ENCODE data around the gene RFC5. TPM values are rescaled to one million over a fixed set of nuclear protein-coding genes. Genes with fewer than 3 reads are reported as not detected.

RFC5 gene
- total RNA-seq = 10 to 100 TPM in 1 of 4 donors, 1 to 10 TPM in 3; 4.8 to 17.3 (median 8.4) TPM

GRCh38 chr12:118016424-118017264, at the start of gene RFC5:
Gene RFC5 (plus strand): TSS chr12:118016703. CDS start chr12:118016828, 125 bp downstream.
- DNase-seq (ENCODE audit: low spot score in 2 of 2) = peak; percentile 98
- Histone ChIP-seq H3K27ac (peak within 1 kb of the TSS in 2 of 4 donors; percentile 63 to 71), H3K9me3 (no peaks in the 10 kb centered on the region), H3K36me3 (peaks cover 0 to 27% (median 0%) of the 10 kb centered on the region in 3 donors), H3K4me1 (peaks cover 0 to 19% (median 5%) of the 10 kb centered on the region in 4 donors), H3K4me3 (peak within 1 kb of the TSS; percentile 61 to 81 (median 66)), H3K27me3 (no peaks in the 10 kb centered on the region)
- 0 to 1% methylated on average over 19 to 53 of the region's 61 CpGs for WGBS, 2 donors
- no peak for TF ChIP-seq POLR2A (IDR thresholded peaks at IDR 0.05)
- peak; percentile 35 to 42 for TF ChIP-seq EP300 (IDR thresholded peaks at IDR 0.05)
- TF ChIP-seq CTCF (IDR thresholded peaks at IDR 0.05) = no peak

GRCh38 chr12:117967043-117967442, 49.5 kb upstream of the RFC5 start:
- TF ChIP-seq EP300 (IDR thresholded peaks at IDR 0.05) (no peak), CTCF (IDR thresholded peaks at IDR 0.05) (no peak), POLR2A (IDR thresholded peaks at IDR 0.05) (no peak)
- Histone ChIP-seq H3K4me1 (peaks cover 0 to 11% (median 0%) of the 10 kb centered on the region in 4 donors), H3K36me3 (no peaks in the 10 kb centered on the region), H3K27me3 (peaks cover 0 to 35% of the 10 kb centered on the region in 2 donors), H3K4me3 (no peak overlapping the region), H3K27ac (no peak overlapping the region), H3K9me3 (peaks cover 0 to 19% (median 0%) of the 10 kb centered on the region in 4 donors)
- WGBS, 2 donors = 31 to 33% methylated on average over 4 of the region's 4 CpGs
- DNase-seq (ENCODE audit: low spot score in 2 of 2) = no peak

GRCh38 chr12:117967512-117967911, 49.0 kb upstream of the RFC5 start:
- no peak for DNase-seq (ENCODE audit: low spot score in 2 of 2)
- no peak for TF ChIP-seq CTCF (IDR thresholded peaks at IDR 0.05)
- no peak for TF ChIP-seq EP300 (IDR thresholded peaks at IDR 0.05)
- no peak for TF ChIP-seq POLR2A (IDR thresholded peaks at IDR 0.05)

GRCh38 chr12:117968151-117968789, 48.2 kb upstream of the RFC5 start:
- Histone ChIP-seq H3K27me3 (peaks cover 0 to 35% of the 10 kb centered on the region in 2 donors), H3K4me1 (peaks cover 0 to 11% (median 0%) of the 10 kb centered on the region in 4 donors), H3K9me3 (peaks cover 0 to 25% (median 0%) of the 10 kb centered on the region in 4 donors), H3K27ac (no peak overlapping the region), H3K36me3 (no peaks in the 10 kb centered on the region), H3K4me3 (peak overlapping the region in 2 of 4 donors; percentile 31 to 38)
- TF ChIP-seq CTCF (IDR thresholded peaks at IDR 0.05) (no peak), POLR2A (IDR thresholded peaks at IDR 0.05) (no peak), EP300 (IDR thresholded peaks at IDR 0.05) (no peak)
- no peak for DNase-seq (ENCODE audit: low spot score in 2 of 2)
- WGBS, 2 donors = 2 to 6% methylated on average over 10 of the region's 10 CpGs

More at GRCh38 chr12:117967512-117967911, 49.0 kb upstream of the RFC5 start:
- Histone ChIP-seq H3K4me3 (no peak overlapping the region), H3K27ac (no peak overlapping the region), H3K27me3 (peaks cover 0 to 35% of the 10 kb centered on the region in 2 donors), H3K36me3 (no peaks in the 10 kb centered on the region), H3K9me3 (peaks cover 0 to 24% (median 0%) of the 10 kb centered on the region in 4 donors), H3K4me1 (peaks cover 0 to 11% (median 0%) of the 10 kb centered on the region in 4 donors)
- 14% methylated on average over 12 of the region's 12 CpGs for WGBS, 2 donors

Measured in tibial nerve (tissue), 4 donors.